M059J (cell line): ENCODE results near the gene RABGGTA. TPM values are rescaled to one million over a fixed set of nuclear protein-coding genes. Genes with fewer than 3 reads are reported as not detected.
"Not testable (repeated sequence)": the region's sequence is repeated elsewhere in the genome, so short reads cannot be mapped to it uniquely, and the experiment has no call there.

Experiments used
- DNase-seq: peaks from one replicate; pipeline ENCODE4 v3.0.0-alpha.2; 2012; ENCODE audit warnings: low read depth
- total RNA-seq: library from RNA; depleted of rRNA; stranded (reverse); fragments of >200 nt; shearing (Covaris generic); gene quantifications from 2 replicates; pipeline ENCODE4 v1.2.3, GENCODE V29; 2014; rRNA removed

RABGGTA gene
- total RNA-seq, 1 experiment from 2014 or later, result 17.7 TPM

DNA sequence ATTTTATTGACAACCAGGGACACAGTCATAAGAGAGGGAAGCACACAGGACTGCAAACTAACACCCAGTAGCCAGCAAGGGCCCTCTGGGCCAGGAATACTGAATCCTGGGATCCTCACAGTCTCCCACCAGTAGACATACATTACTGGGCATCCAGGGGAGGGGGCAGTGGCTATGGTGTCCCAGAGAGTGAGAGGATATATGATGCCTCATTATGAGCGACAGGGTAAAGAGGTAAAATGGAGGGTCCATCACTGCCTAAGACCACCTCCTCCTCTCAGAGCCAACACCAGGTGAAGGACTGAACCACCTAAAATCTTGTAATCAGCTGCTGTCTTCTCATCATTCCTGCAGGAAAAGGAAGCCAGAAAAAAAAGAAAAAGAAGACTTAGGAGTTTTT is 54.5 kb downstream of the RABGGTA start:
- DNase-seq, result not testable (repeated sequence)

DNA sequence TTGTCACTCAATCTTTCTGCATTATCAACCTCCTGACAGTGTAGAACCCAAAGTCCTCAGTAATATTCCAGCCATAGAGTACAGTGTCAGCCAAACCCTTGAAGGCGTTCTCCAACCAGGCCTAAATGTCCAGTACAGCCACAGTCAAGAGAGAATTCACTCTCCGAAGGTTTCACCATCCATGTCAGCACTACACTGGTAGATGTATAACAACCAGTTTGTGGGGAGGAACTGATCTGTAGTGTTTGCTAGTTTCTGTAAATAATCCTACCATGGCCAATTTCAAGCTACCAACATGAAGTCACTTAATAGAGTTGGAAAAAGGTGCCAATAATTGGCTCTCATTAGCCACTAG is 55.1 kb downstream of the RABGGTA start:
- DNase-seq, result no peak

Other genes with a start within 250 kb of the RABGGTA start
- gene CARMIL3, start 219.6 kb downstream of the RABGGTA start, total RNA-seq, result not detected in 2 replicates
- gene CPNE6, start 200.0 kb downstream of the RABGGTA start, total RNA-seq, result not detected in 2 replicates
- gene PCK2, start 177.3 kb downstream of the RABGGTA start, total RNA-seq, result 3.5 and 15.6 TPM in 2 replicates
- 67.7 and 78.7 TPM in 2 replicates for gene DCAF11, start 156.8 kb downstream of the RABGGTA start, total RNA-seq
- 1.3 and 4.9 TPM in 2 replicates for gene NRL, start 156.6 kb downstream of the RABGGTA start, total RNA-seq
- 0.27 TPM in 1 of 2 replicates, not detected in the other for gene FITM1, start 140.9 kb downstream of the RABGGTA start, total RNA-seq
- gene PSME1, start 135.4 kb downstream of the RABGGTA start, total RNA-seq, result 358 and 437 TPM in 2 replicates
- gene EMC9, start 130.0 kb downstream of the RABGGTA start, total RNA-seq, result 30.1 and 30.6 TPM in 2 replicates
- gene PSME2, start 125.0 kb downstream of the RABGGTA start, total RNA-seq, result 342 and 389 TPM in 2 replicates
- 64.9 and 68.0 TPM in 2 replicates for gene RNF31, start 124.1 kb downstream of the RABGGTA start, total RNA-seq
- gene IRF9, start 110.3 kb downstream of the RABGGTA start, total RNA-seq, result 153 and 160 TPM in 2 replicates
- gene REC8, start 99.5 kb downstream of the RABGGTA start, total RNA-seq, result 1.3 and 4.8 TPM in 2 replicates
- gene IPO4, start 82.8 kb downstream of the RABGGTA start, total RNA-seq, result 26.8 and 141 TPM in 2 replicates
- 132 and 141 TPM in 2 replicates for gene TM9SF1, start 76.2 kb downstream of the RABGGTA start, total RNA-seq
- not detected in 2 replicates for gene TSSK4, start 65.9 kb downstream of the RABGGTA start, total RNA-seq
- 36.5 and 44.8 TPM in 2 replicates for gene CHMP4A, start 58.1 kb downstream of the RABGGTA start, total RNA-seq
- 16.9 and 23.4 TPM in 2 replicates for gene MDP1, start 55.5 kb downstream of the RABGGTA start, total RNA-seq
- 335 and 388 TPM in 2 replicates for gene NEDD8, start 39.2 kb downstream of the RABGGTA start, total RNA-seq
- 85.6 and 114 TPM in 2 replicates for gene GMPR2, start 38.7 kb downstream of the RABGGTA start, total RNA-seq
- gene TINF2, start 29.0 kb downstream of the RABGGTA start, total RNA-seq, result 45.9 and 58.1 TPM in 2 replicates
- 0.05 and 0.12 TPM in 2 replicates for gene TGM1, start 8.4 kb downstream of the RABGGTA start, total RNA-seq
- 15.4 and 20.9 TPM in 2 replicates for gene DHRS1, start 28.2 kb upstream of the RABGGTA start, total RNA-seq
- 8.9 and 14.0 TPM in 2 replicates for gene NOP9, start 28.3 kb upstream of the RABGGTA start, total RNA-seq
- gene CIDEB, start 36.4 kb upstream of the RABGGTA start, total RNA-seq, result not detected in 2 replicates
- 0.64 and 1.2 TPM in 2 replicates for gene LTB4R2, start 38.5 kb upstream of the RABGGTA start, total RNA-seq
- gene LTB4R, start 39.9 kb upstream of the RABGGTA start, total RNA-seq, result 0.98 and 1.9 TPM in 2 replicates
- gene ADCY4, start 63.5 kb upstream of the RABGGTA start, total RNA-seq, result not detected in 2 replicates
- gene RIPK3, start 68.4 kb upstream of the RABGGTA start, total RNA-seq, result not detected in 2 replicates
- 0.37 and 0.44 TPM in 2 replicates for gene NFATC4, start 96.6 kb upstream of the RABGGTA start, total RNA-seq
- not detected in 2 replicates for gene NYNRIN, start 127.4 kb upstream of the RABGGTA start, total RNA-seq
- gene CBLN3, start 158.1 kb upstream of the RABGGTA start, total RNA-seq, result 0.15 and 1.2 TPM in 2 replicates
- 12.9 and 18.4 TPM in 2 replicates for gene KHNYN, start 158.4 kb upstream of the RABGGTA start, total RNA-seq
- gene SDR39U1, start 171.2 kb upstream of the RABGGTA start, total RNA-seq, result 12.4 and 13.2 TPM in 2 replicates
- gene CMA1, start 236.7 kb upstream of the RABGGTA start, total RNA-seq, result not detected in 2 replicates